ENCODE data around the gene ANKZF1. TPM values are rescaled to one million over a fixed set of nuclear protein-coding genes. Genes with fewer than 3 reads are reported as not detected.

ANKZF1 gene
- total RNA-seq, 1 donor from 2014 or later, result 21.2 TPM

DNA sequence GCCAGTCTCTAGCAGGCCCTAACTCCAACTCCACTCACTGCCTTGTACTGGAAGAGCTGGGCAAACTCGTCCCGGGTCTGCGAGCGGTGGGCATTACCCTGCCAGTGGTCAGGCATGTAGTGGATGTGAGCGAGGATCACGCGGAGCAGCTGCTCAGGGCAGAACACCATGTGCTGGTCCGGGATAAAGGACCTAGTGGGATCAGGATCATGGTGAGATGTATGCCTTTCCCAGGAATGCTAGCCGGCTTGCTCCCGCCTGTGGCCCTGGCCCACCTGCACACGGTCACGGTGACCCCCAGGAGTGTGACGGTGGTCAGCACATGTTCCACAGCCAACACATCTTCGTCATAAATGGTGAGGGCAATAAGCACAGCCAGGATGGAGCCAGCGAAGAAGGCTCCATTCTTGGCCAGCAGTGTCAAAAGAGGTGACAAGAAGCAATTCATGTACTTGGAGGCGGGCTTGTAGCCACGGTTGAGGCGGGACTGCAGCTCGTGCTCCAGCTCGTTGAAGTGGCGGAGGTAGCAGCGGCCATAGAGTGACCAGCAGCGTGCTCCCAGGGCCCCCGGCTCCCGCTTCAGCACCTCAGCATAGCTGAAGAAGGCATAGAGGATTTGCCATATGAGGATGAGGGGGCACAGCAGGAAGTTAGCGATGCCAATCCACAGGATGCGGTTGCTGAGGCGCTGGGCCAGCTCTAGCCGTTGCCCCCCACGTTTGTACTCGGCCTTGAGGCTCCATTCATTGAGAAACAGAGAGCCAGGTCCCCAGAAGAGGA lies 5.6 kb upstream of the ANKZF1 start:
- DNase-seq (ENCODE audit: low read depth in 2 of 2), result no peak

DNA sequence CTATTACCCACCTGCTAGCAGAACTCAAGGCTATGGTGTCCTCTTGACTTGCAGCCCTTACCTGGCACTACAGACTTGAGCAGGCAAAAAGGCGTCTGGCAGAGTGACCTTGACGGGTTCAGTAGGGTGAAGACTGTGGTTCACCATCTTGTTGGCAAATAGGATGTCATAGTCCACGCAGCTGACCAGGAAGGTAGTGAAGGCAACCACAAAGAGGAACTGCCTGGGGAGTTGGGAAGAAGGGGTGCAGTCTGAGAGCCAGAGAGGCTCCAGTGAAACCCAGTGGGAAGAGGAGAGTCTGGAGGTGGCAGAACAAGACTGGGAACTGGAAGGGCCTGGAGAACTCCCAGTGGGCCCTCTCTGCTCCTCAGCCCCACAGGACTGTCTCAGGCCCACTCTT lies 4.3 kb upstream of the ANKZF1 start:
- no peak for DNase-seq (ENCODE audit: low read depth in 2 of 2)

GRCh38 chr2:219228041-219228910 lies 1.3 kb upstream of the ANKZF1 start:
- DNase-seq (ENCODE audit: low read depth in 2 of 2), result no peak

DNA sequence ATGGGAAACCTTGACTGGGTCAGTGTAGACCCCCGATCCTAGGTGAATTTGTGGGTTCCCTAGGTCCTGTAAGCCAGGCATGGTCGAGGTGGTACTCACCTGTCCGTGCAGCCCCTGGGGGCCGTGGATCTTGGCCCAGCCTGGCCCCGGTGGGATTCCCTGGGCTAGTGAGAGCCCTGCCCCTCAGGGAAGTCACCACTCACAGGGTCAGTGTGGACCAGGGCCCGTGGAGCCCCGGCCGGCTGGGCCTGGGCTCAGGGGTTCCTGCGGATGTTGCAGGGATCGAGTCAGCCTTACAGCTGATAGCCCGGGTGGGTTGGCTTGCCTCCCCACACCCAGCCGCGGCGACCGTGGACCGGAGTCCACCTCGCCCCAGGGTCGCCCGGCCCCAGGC lies 698 bp upstream of the ANKZF1 start:
- no peak for DNase-seq (ENCODE audit: low read depth in 2 of 2)

DNA sequence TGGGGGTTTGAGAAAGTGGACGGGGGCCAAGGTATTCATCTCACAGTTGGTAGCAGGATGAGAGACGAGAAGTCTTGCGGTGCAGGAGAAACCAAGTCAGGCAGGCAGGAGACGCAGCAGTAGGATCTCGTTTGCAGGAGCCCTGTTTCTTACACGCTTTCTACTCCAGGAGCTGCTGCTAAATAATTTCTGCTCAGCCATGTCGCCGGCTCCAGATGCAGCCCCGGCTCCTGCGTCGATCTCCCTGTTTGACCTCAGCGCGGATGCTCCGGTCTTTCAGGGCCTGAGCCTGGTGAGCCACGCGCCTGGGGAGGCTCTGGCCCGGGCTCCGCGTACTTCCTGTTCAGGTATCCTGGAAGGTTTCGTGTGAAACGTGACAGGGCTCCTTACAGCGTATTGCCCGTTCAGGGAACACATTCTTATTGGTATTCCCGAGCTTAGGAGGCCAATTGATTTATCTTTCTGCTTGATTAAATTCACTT lies 494 bp downstream of the ANKZF1 start:
- DNase-seq (ENCODE audit: low read depth in 2 of 2), result peak; percentile 39 to 54

DNA sequence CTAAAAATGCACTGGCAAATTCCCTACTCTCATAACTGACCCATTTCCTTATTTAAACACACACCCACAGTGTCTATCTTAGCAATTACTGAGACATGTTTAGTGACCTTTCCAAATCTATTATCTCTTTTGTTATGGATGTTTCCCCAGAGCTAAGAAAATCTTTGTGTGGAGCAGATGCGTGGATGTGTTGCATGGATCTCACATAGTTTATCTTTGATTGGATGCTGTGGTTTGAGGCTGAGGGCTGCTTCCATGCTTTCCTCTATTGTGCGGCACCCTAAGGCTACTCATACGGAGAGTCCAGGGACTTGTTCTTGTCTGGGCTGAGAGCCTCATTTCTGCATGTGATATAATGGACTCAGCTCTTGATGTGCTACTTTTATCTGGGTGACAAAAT lies 4.7 kb downstream of the ANKZF1 start:
- no peak for DNase-seq (ENCODE audit: low read depth in 2 of 2)

- DNase-seq (ENCODE audit: low read depth in 2 of 2), result no peak
Observed at GRCh38 chr2:219243291-219243761, 13.7 kb downstream of the ANKZF1 start.

- DNase-seq (ENCODE audit: low read depth in 2 of 2), result no peak
Observed at GRCh38 chr2:219244789-219245147, 15.2 kb downstream of the ANKZF1 start.

- DNase-seq (ENCODE audit: low read depth in 2 of 2), result peak; percentile 95 to 97
Observed at GRCh38 chr2:219245148-219245898, 15.7 kb downstream of the ANKZF1 start, which contains the start of the genes GLB1L and STK16. TSS of gene GLB1L (minus strand) at chr2:219245444. CDS start at chr2:219243573, 1,871 bp downstream. TSS of gene STK16 (plus strand) at chr2:219245479. CDS start at chr2:219246000, 521 bp downstream.

DNA sequence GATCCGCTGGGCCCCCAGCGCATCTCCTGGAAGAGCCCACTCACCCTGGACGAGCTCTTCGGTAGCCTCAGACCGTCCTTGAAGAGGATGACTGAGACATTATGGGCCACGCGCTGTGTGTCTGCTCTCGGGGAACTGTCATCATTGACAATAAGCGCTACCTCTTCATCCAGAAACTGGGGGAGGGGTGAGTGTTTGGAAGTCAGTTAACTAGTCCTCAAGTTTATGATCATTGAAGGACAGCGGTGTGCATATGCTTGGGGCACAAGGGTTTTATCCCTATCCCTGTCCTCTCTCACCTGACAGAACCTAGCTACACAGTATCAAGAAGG lies 16.3 kb downstream of the ANKZF1 start:
- DNase-seq (ENCODE audit: low read depth in 2 of 2), result peak in 1 of 2 donors; percentile 12

- no peak for DNase-seq (ENCODE audit: low read depth in 2 of 2)
Observed at GRCh38 chr2:219246559-219246958, 17.0 kb downstream of the ANKZF1 start.

GRCh38 chr2:219247678-219248642 lies 18.4 kb downstream of the ANKZF1 start:
- DNase-seq (ENCODE audit: low read depth in 2 of 2), result no peak

- no peak for DNase-seq (ENCODE audit: low read depth in 2 of 2)
Observed at GRCh38 chr2:219248845-219249202, 19.2 kb downstream of the ANKZF1 start.

- peak; percentile 70 to 77 for DNase-seq (ENCODE audit: low read depth in 2 of 2)
Observed at GRCh38 chr2:219249203-219249980, 19.8 kb downstream of the ANKZF1 start.

DNA sequence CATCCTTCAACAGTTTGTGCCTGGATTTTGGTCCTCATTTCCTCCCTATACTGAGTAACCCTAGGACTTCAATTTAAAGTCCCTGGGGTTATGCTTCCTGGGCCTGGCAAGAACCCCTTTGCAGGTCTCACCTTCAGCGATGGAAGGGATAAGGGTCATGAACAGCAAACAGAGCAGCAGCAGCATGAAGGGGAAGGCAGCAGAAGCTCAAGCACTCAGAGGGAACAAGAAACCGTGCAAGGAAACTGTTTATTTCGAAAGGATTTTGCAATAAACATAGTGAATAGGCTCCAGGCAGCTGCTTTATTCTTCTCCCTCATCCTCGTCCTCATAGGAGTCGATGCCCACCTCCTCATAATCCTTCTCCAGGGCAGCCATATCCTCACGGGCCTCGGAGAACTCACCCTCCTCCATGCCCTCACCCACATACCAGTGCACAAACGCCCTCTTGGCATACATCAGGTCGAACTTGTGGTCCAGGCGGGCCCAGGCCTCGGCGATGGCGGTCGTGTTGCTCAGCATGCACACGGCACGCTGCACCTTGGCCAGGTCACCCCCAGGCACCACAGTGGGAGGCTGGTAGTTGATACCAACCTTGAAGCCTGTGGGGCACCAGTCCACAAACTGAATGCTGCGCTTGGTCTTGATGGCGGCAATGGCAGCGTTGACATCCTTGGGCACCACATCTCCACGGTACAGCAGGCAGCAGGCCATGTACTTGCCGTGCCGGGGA lies 20.6 kb downstream of the ANKZF1 start:
- DNase-seq (ENCODE audit: low read depth in 2 of 2), result no peak

DNA sequence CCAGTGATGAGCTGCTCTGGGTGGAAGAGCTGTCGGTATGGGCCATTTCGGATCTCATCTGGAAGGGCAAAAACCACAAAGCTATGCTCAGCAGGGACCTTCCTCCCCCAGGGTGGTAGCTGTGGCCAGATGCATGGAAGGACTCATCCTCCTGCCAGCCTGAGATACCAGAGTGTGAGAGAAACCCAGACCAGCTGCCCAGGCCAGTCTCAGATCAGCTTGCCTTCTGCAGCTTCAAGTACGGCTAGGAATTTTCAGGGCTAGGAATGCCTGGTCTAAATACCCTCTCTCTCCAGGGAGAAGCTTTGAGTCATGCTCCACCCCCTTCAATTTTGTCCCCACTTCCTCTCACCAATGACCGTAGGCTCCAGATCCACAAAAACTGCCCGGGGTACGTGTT lies 22.1 kb downstream of the ANKZF1 start:
- DNase-seq (ENCODE audit: low read depth in 2 of 2), result no peak

GRCh38 chr2:219252084-219252483 lies 22.5 kb downstream of the ANKZF1 start:
- no peak for DNase-seq (ENCODE audit: low read depth in 2 of 2)

DNA sequence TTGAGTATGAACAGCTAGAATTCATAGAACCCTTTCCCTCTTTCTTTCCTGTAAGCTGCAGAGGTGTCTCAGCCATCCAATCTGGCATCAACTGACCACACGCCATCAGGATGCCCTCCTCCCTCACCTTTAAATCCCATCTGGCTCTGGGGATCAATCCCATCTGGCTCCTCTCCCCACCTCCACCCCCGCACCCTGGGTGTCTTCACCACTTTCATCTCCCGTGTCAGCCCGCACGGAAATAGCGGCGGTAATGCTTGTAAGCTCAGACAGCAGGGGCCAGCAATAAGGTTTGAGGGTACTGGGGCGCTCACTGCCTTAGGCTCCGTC lies 22.9 kb downstream of the ANKZF1 start:
- DNase-seq (ENCODE audit: low read depth in 2 of 2), result no peak

Measured in lung microvascular endothelial cell (primary cell).